Heart left ventricle (tissue), 16 donors: ENCODE measurements around the gene ITGB5. TPM values are rescaled to one million over a fixed set of nuclear protein-coding genes. Genes with fewer than 3 reads are reported as not detected.

Experiments used
- ATAC-seq, 4 donors: fragments of 200-7000 bp; cut with Tn5 transposase; one replicate each; pipeline ENCODE4 v1.9.1; 2020 to 2022; ENCODE audit warnings: moderate library complexity in 4 of 4, mild to moderate bottlenecking in 3 of 4, moderate number of reproducible peaks in 1 of 4
- DNase-seq, 5 donors: peaks; one replicate each; pipeline ENCODE4 v3.0.0-alpha.2; 2020
- H3K27ac ChIP-seq, 12 donors: fragments of 200-600 bp; sonication (generic) in 4 of 12; one replicate each; pipeline versions ENCODE4 v1.5.0 to v1.8.0; 2016 to 2022; ENCODE audit warnings: mild to moderate bottlenecking in 2 of 12
- H3K27me3 ChIP-seq, 9 donors: fragments of 200-600 bp; sonication (generic) in 2 of 9; one replicate each; pipeline versions ENCODE4 v1.5.1 to v1.8.0; 2016 to 2022; ENCODE audit warnings: mild to moderate bottlenecking in 3 of 9
- H3K36me3 ChIP-seq, 9 donors: fragments of 200-600 bp; sonication (generic) in 2 of 9; one replicate each; pipeline versions ENCODE4 v1.5.0 to v1.8.0; 2018 to 2022; ENCODE audit warnings: mild to moderate bottlenecking in 2 of 9
- H3K4me1 ChIP-seq, 12 donors: fragments of 200-600 bp; sonication (generic) in 4 of 12; one replicate each; pipeline versions ENCODE4 v1.5.0 to v1.8.0; 2016 to 2022; ENCODE audit warnings: mild to moderate bottlenecking in 3 of 12
- H3K4me3 ChIP-seq, 12 donors: fragments of 200-600 bp; sonication (generic) in 4 of 12; one replicate each; pipeline versions ENCODE4 v1.5.0 to v1.8.0; 2017 to 2022; ENCODE audit warnings: mild to moderate bottlenecking in 9 of 12, moderate library complexity in 4 of 12
- H3K9me3 ChIP-seq, 12 donors: fragments of 200-600 bp; sonication (generic) in 4 of 12; one replicate each; pipeline versions ENCODE4 v1.5.0 to v1.8.0; 2016 to 2022; ENCODE audit warnings: mild to moderate bottlenecking in 1 of 12
- POLR2A ChIP-seq, 2 donors: fragments of 450-650 bp; IDR thresholded peaks; one replicate each; pipeline ENCODE4 v1.6.1; 2017; ENCODE audit warnings: antibody characterized with exemption in 2 of 2, mild to moderate bottlenecking in 2 of 2, moderate library complexity in 2 of 2
- WGBS, 4 donors: extraction: QIAGEN DNeasy Blood & Tissue Kit in 2 of 4; methylation state at CpG; one replicate each; pipeline versions ENCODE4 v1.1.5 to v1.1.7; 2013 to 2018; 5-methylcytosine and 5-hydroxymethylcytosine counted together
- intact Hi-C, 10 donors: fragments of 100-400 bp; cut with DNase I; formaldehyde crosslinking; loops; one replicate each; pipeline versions ENCODE4 v1.11.1 to v1.14.2; 2022
- polyA plus RNA-seq, 2 donors: library from polyadenylated mRNA; stranded (reverse); fragments of 200-250 nt; gene quantifications; one replicate each; pipeline ENCODE4 v1.2.3, GENCODE V29; 2013
- total RNA-seq, 9 donors: library from RNA; depleted of rRNA in 2 of 9; stranded (reverse); fragments of >200 nt in 2 of 9; fragmentation: NEBNext Ultra II Directional in 3 of 9; extraction: Animal tissue kit (Norgen Biotek cat#: 25700) in 3 of 9; gene quantifications; one replicate each; pipeline versions ENCODE4 v1.1.0 to v1.2.4, GENCODE V29; 2016 to 2023
- TF ChIP-seq, protein P1 (sequence below), 12 donors: fragments of 200-600 bp; sonication (generic) in 4 of 12; IDR thresholded peaks; one replicate each; pipeline versions ENCODE4 v1.5.0 to v1.8.0; 2018 to 2022; ENCODE audit warnings: antibody characterized with exemption in 12 of 12, mild to moderate bottlenecking in 5 of 12
- donor health status: ischemic (EF 13 %, LVEDD 7.1; RV severe dilation, severe dysfunction).
- donor health status: healthy with polysubstance abuse.
- donor health status: DM: no; HTN: yes; CAD: no.
- donor health status: DM: no; HTN: no; CAD: no.
- donor health status: ischemic (EF 25% LVEDD 6.9; RV normal size, moderate dysfunction).
- donor health status: ischemic (EF 25% LVEDD 5.7; RV mildly dilated, moderate dysfunction).
- donor health status: healthy.
- donor health status: DM: yes; HTN: yes; CAD: no.
- donor health status: ischemic (EF 35%, LVEDD 5.7; RV mildly dilated, moderate dysfunction).
- donor health status: nonischemic (EF 11% LVEDD 7.7; RV severe dilation, severe dysfunction).
- donor health status: DM: yes; HTN: yes; CAD: no.
- donor health status: PGD.
- donor health status: ischemic (EF 29% LVEDD 5.4; RV normal size, mild dysfunction).
- donor health status: nonischemic (EF 23%, LVEDD 6.1; RV moderate dilation, normal function).

Gene ITGB5
- total and polyA plus RNA-seq, 11 donors: 23.1 to 223 (median 118) TPM

DNA sequence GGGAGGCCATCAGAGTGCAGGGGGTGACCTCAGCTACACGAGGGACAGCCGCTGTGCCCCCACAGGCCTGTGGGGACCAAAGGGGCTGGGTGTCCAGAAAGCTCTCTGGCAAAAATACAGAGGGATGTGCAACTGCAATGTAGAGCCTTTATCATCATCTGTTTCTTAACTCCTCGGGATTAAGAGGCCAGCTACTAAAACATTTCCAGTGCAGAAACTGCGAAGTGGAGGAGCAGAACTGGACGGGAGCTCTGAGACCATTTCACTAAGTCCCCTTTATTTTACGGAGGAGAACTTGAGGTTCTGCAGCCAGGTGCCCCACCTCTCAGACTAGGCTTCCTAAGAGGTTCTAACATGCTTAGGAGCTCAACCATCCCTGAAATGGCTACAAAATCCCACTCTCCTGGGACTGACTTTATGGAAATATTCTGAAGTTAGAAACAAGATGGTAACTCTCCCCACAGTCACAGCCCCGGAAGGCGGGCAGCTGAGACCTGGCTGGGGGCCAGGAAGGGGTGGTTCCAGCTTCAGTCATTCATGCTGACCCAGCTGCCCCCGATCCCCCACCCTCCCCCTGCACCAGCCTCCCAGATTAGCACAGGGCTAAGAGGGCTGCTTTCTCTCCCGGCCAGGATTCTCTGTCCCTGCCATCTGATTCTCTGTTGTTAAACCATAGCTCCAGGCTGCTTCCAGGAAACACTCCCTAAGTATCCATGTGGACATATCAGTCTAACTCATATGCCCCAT is 116.7 kb downstream of the ITGB5 start:
- H3K9me3 ChIP-seq: no peaks in the 10 kb centered on the region
- intact Hi-C loops: loop anchor here in 4 of 10 donors (2.0 to 10.0 kb wide), 4 partner anchors 42 to 117 kb away; partner anchors contain the start of gene ITGB5 (in 2 of the 4)
- H3K4me1 ChIP-seq: peaks cover 14 to 67% (median 55%) of the 10 kb centered on the region in 12 donors
- H3K4me3 ChIP-seq: no peak overlapping the region
- TF ChIP-seq, protein P1, sequence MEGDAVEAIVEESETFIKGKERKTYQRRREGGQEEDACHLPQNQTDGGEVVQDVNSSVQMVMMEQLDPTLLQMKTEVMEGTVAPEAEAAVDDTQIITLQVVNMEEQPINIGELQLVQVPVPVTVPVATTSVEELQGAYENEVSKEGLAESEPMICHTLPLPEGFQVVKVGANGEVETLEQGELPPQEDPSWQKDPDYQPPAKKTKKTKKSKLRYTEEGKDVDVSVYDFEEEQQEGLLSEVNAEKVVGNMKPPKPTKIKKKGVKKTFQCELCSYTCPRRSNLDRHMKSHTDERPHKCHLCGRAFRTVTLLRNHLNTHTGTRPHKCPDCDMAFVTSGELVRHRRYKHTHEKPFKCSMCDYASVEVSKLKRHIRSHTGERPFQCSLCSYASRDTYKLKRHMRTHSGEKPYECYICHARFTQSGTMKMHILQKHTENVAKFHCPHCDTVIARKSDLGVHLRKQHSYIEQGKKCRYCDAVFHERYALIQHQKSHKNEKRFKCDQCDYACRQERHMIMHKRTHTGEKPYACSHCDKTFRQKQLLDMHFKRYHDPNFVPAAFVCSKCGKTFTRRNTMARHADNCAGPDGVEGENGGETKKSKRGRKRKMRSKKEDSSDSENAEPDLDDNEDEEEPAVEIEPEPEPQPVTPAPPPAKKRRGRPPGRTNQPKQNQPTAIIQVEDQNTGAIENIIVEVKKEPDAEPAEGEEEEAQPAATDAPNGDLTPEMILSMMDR (IDR thresholded peaks at IDR 0.05): no peak
- no peak for TF ChIP-seq POLR2A (IDR thresholded peaks at IDR 0.05)
- H3K36me3 ChIP-seq: peaks cover 0 to 55% (median 40%) of the 10 kb centered on the region in 9 donors
- DNase-seq (peak; percentile 80 to 84 (median 83)), ATAC-seq (peak; percentile 63 to 79 (median 75))
- no peaks in the 10 kb centered on the region for H3K27me3 ChIP-seq
- H3K27ac ChIP-seq: peak overlapping the region in 10 of 12 donors; percentile 47 to 76 (median 71)
- WGBS, 4 donors: 48 to 60% (median 56%) methylated on average over 8 to 10 of the region's 10 CpGs

DNA sequence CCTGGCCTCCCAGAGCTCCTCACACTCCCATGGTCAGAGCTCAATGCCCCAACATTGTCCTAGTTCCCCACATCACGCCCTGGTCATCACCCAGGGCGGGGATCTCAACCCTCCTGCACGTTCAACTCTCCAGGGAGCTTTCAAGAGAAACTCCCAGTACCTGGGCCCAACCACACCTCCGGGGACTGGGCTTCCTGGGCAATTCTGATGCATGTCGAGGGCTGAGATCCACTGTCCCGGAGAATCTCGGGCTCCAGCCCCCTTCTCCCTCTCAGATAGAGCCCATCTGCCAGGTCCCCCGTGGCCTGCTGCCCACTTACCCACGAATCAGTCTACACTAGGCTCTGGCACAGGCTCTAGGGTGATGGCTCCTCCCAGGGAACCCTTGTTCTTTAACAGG is 117.7 kb downstream of the ITGB5 start:
- Histone ChIP-seq H3K4me1 (peaks cover 11 to 57% (median 45%) of the 10 kb centered on the region in 12 donors), H3K4me3 (no peak overlapping the region), H3K36me3 (peaks cover 2 to 66% (median 50%) of the 10 kb centered on the region in 9 donors), H3K27me3 (no peaks in the 10 kb centered on the region), H3K27ac (peak overlapping the region in 3 of 12 donors; percentile 70 to 74 (median 72)), H3K9me3 (no peaks in the 10 kb centered on the region)
- intact Hi-C loops: loop anchor here in 3 of 10 donors (10.0 kb wide), 1 partner anchor 395 kb away; no protein-coding TSS in a partner anchor
- DNase-seq (peak in 1 of 5 donors; percentile 17), ATAC-seq (no peak)
- 91 to 95% (median 93%) methylated on average over 9 of the region's 9 CpGs for WGBS, 4 donors
- TF ChIP-seq POLR2A (IDR thresholded peaks at IDR 0.05): no peak
- TF ChIP-seq, protein P1 (IDR thresholded peaks at IDR 0.05): no peak

DNA sequence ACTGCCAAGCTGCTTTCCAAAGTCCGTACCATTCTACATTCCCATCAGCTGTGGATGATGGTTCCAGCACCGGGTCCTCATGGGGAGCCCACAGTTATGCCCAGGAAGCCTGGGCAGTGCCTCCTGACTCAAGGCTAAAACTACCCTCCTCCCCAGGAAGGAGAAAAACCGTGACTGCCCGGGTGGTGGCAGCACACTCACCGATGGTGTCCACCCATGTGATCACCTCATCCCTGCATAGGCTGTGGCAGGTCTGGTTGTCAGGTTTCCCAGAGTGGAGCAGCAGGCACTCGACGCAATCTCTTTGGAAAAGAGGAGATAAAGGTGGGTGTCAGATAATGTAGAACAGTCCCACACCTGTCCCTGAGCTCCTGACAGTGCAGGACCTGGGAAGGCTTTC is 118.4 kb downstream of the ITGB5 start:
- Histone ChIP-seq H3K4me3 (no peak overlapping the region), H3K4me1 (peaks cover 10 to 50% (median 39%) of the 10 kb centered on the region in 12 donors), H3K27me3 (no peaks in the 10 kb centered on the region), H3K9me3 (no peaks in the 10 kb centered on the region), H3K27ac (peak overlapping the region in 1 of 12 donors; percentile 24), H3K36me3 (peaks cover 2 to 70% (median 56%) of the 10 kb centered on the region in 9 donors)
- ATAC-seq (peak in 3 of 4 donors; percentile 20 to 35 (median 29)), DNase-seq (peak in 1 of 5 donors; percentile 65)
- TF ChIP-seq, protein P1 (IDR thresholded peaks at IDR 0.05): peak in 7 of 12 donors; percentile 8 to 52 (median 23)
- TF ChIP-seq POLR2A (IDR thresholded peaks at IDR 0.05): no peak
- 53 to 73% (median 59%) methylated on average over 7 of the region's 7 CpGs for WGBS, 4 donors
- intact Hi-C loops: loop anchor here in 3 of 10 donors (10.0 kb wide), 1 partner anchor 396 kb away; no protein-coding TSS in a partner anchor

DNA sequence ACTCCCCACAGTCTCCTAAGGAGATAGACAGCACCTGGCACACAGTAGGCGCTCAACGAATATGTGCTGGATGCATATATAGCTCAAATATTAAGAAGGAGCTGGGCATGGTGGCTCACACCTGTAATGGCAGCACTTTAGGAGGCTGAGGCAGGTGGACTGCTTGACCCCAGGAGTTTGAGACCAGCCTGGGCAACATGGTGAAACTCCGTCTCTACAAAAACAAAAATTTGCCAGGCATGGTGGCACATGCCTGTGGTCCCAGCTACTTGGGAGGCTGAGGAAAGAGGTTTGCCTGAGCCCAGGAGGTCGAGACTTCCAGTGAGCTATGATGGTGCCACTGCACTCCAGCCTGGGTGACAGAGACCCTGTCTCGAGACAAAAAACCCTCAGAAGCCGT is 119.5 kb downstream of the ITGB5 start:
- TF ChIP-seq, protein P1 (IDR thresholded peaks at IDR 0.05): no peak
- no peak for TF ChIP-seq POLR2A (IDR thresholded peaks at IDR 0.05)
- ATAC-seq (no peak), DNase-seq (no peak)
- Histone ChIP-seq H3K9me3 (no peaks in the 10 kb centered on the region), H3K4me1 (peaks cover 10 to 39% (median 28%) of the 10 kb centered on the region in 12 donors), H3K27ac (no peak overlapping the region), H3K36me3 (peaks cover 2 to 71% (median 67%) of the 10 kb centered on the region in 9 donors), H3K27me3 (no peaks in the 10 kb centered on the region), H3K4me3 (no peak overlapping the region)
- intact Hi-C loops: loop anchor here in 3 of 10 donors (10.0 kb wide), 1 partner anchor 397 kb away; no protein-coding TSS in a partner anchor
- 94 to 97% (median 95%) methylated on average over 2 to 6 of the region's 6 CpGs for WGBS, 4 donors
